ACHN (cell line): ENCODE results near the gene TCAIM.

Experiments
- DNase-seq: peaks from one replicate; pipeline ENCODE4 v3.0.0-alpha.2; 2015
- in situ Hi-C: cut with HindIII; loops from 2 replicates; pipeline ENCODE4 v1.10.0; 2017; ENCODE audit warnings: low sequenced_read_pairs, low pct_ligation_motif_present, low pct_unique_long_range_greater_than_20kb

Gene TCAIM

DNA sequence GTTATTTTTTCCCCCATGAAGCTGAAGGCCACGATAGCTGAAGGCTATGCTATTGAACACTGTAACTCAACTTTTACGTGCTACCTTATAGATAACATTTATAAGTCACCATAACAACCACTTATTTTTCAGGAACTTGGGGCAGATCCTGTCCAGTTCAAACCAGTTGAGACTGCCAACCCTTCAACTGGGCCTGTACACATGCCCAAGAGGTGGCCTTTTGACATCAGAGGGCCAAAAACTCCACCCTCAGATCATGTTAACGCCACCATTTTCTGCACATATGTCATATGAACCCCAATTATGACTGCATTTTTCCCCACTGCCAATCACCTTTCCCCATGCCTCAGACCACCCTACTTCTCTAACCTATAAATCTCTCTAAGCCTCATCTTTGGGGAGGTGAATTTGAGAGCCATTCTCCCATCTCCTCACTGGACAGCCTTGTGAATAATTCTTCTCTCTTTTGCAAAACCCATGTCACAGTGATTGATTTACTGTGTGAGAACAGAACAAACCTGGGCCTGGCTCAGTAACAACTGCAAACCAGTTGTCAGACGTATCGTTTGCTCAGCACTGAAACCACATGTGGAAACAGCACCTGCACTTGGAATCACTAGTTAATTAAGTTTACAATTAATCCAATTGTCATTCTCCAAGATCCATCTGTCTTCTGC lies 96.4 kb downstream of the TCAIM start:
- DNase-seq, result no peak
- in situ Hi-C loops, result no loop called here

DNA sequence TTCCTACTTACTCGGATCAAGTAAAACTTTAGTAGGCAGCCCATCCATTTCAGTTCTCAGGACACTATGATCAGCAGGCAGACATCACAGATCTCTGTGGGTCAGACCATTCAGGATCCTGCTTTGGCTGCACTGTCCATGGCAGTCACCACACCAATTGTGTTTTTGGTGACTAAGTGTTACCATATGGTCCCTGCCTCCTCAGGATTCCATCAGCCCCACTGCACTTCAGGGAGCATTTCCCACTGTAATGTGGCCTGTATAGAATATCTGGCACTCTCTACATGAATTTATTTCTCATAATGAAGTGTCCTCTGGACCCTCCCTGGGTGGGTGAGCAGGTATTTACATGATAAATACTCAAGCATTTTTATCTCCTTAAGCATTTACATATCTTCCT lies 97.6 kb downstream of the TCAIM start:
- DNase-seq, result no peak
- in situ Hi-C loops, result no loop called here

DNA sequence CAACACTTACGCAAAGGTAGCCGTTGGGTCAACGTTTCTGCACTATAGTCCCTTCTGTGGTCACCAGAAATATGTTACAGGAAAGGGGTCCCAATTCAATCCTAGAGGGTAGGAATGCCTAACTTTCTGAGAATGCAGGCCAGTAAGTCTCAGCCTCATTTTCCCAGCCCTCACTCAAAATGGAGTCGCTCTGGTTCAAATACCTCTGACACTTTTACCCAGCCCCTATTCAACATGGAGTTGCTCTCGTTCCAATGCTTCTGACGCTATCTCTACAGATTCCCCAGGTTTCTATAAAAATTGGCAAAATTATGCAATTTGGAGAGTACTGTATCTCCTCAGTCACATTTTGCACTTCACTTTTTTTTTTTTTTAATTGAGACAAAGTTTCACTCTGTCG lies 99.2 kb downstream of the TCAIM start:
- no peak for DNase-seq
- in situ Hi-C loops, result no loop called here

GRCh38 chr3:44439499-44440295 lies 101.1 kb downstream of the TCAIM start:
- in situ Hi-C loops, result no loop called here
- DNase-seq, result no peak

- no peak for DNase-seq
- in situ Hi-C loops, result no loop called here
Measured at GRCh38 chr3:44442596-44443309, 104.2 kb downstream of the TCAIM start.

- in situ Hi-C loops, result no loop called here
- no peak for DNase-seq
Measured at GRCh38 chr3:44444437-44444836, 105.9 kb downstream of the TCAIM start.

GRCh38 chr3:44444896-44445691 lies 106.5 kb downstream of the TCAIM start:
- in situ Hi-C loops, result no loop called here
- DNase-seq, result no peak

DNA sequence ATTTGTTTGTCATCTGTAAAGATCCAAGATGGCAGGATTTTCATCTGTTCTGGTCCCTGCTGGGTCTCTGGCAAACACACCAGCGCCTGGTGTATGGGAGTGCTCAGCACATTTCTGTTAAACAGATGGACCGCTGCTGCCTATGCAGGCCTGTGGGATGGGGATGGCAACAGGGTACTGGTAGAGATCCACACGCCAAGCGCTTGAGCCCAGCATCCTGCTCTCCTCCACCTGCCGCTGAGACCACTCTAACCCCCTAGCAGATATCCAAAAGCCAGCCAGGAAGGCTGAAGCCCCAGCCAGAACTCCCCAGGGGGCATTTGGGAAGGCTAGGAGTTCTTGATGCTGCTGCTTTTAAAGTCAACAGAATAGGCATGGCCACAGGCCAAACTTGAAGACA lies 107.2 kb downstream of the TCAIM start:
- in situ Hi-C loops, result no loop called here
- no peak for DNase-seq

- in situ Hi-C loops, result no loop called here
- DNase-seq, result no peak
Measured at GRCh38 chr3:44446929-44447328, 108.4 kb downstream of the TCAIM start.

GRCh38 chr3:44451441-44451840 lies 112.9 kb downstream of the TCAIM start:
- in situ Hi-C loops, result no loop called here
- no peak for DNase-seq

DNA sequence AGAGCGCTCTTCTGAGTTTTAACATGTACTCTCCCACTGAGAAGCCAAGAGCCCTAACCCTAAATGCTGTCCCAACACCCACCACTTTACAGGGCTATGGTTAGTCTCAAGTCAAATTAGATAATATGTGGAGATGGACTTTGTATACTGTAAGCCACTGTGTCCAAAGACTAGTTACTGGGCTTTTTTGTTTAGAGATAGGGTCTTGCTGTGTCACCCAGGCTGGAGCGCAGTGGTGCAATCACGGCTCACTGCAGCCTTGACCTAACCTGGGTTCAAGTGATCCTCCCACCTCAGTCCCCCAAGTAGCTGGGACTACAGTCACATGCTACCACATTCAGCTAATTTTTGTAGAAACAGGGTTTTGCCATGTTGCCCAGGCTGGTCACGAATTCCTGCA lies 115.7 kb downstream of the TCAIM start:
- no peak for DNase-seq
- in situ Hi-C loops, result no loop called here

DNA sequence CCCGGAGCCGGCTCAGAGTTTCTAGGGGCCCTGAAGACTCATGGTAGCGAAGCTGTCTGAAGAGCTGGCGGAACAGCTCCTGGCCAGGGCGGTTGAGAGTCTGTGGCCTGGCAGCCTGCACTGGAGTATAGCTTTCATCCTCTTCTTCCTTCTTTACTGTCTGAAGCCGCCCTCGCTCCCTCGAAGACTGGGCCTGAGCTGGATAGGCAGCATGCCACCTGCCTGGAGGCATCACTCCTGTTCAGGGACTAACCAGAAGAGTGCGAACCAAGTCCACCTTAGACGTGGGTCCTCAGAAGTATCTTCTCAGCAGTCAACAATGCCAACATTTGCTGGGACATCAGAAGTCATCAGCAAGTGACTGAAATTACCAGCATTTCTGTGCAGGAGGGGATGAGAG lies 116.8 kb downstream of the TCAIM start:
- DNase-seq, result no peak
- in situ Hi-C loops, result no loop called here
